ENCODE results near the gene TCAP. TPM values are rescaled to one million over a fixed set of nuclear protein-coding genes. Genes with fewer than 3 reads are reported as not detected.

TCAP gene
- polyA plus RNA-seq, 1 donor (not counting 4 experiments of a cell fraction or from before 2014, with no cell fraction given): 0.20 TPM

- Histone ChIP-seq H4K20me1 (ENCODE audit: control insufficient read depth, extremely low read depth, insufficient read depth, low read length) (no peaks in the 10 kb centered on the region), H3K4me3 (ENCODE audit: control insufficient read depth in 2 of 3, extremely low read depth in 1 of 3, insufficient read depth in 2 of 3, low read depth in 1 of 3, low read length in 3 of 3) (peak overlapping the region in 2 of 3 experiments; percentile 44 to 77), H3K4me1 (ENCODE audit: control insufficient read depth, extremely low read depth, insufficient read depth, low read length) (peaks cover 2% of the 10 kb centered on the region), H3K27ac (ENCODE audit: control insufficient read depth, insufficient read depth, low read length) (no peak overlapping the region), H3K9me1 (ENCODE audit: control insufficient read depth, extremely low read depth, insufficient read depth, low read length) (no peaks in the 10 kb centered on the region), H3K27me3 (ENCODE audit: control insufficient read depth, extremely low read depth, insufficient read depth, low read length) (peaks cover 32% of the 10 kb centered on the region), H3K79me2 (ENCODE audit: control insufficient read depth, insufficient read depth, low read length) (no peaks in the 10 kb centered on the region), H3K4me2 (ENCODE audit: control insufficient read depth, extremely low read depth, insufficient read depth, low read depth, low read length) (peak overlapping the region; percentile 66), H3K9me3 (ENCODE audit: control insufficient read depth, low read depth, low read length) (no peaks in the 10 kb centered on the region), H3K9ac (ENCODE audit: control insufficient read depth, extremely low read depth, insufficient read depth, low read length) (no peak overlapping the region), H3K36me3 (ENCODE audit: control insufficient read depth in 2 of 2, extremely low read depth in 1 of 2, insufficient read depth in 2 of 2, low read length in 2 of 2) (no peaks in the 10 kb centered on the region), H2AFZ (ENCODE audit: control insufficient read depth, low read length) (no peak overlapping the region)
- dilution Hi-C loops (cut with MboI; ENCODE audit: extremely low pct_ligation_motif_present, low sequenced_read_pairs): no loop called here
- FAIRE-seq: no peak
- TF ChIP-seq EZH2 (IDR thresholded peaks at IDR 0.05; ENCODE audit: low read length) (no peak), CTCF (optimal IDR thresholded peaks at IDR 0.05 in 1 of 3, IDR thresholded peaks at IDR 0.05 in 1 of 3, conservative IDR thresholded peaks at IDR 0.05 in 1 of 3; ENCODE audit: extremely low read depth in 1 of 3, insufficient read depth in 2 of 3, low read length in 3 of 3) (no peak)
- no peak for DNase-seq (ENCODE audit: low read depth, low spot score)
Observed at GRCh38 chr17:39617100-39617445, 48.1 kb upstream of the TCAP start.

- Histone ChIP-seq H3K79me2 (ENCODE audit: control insufficient read depth, insufficient read depth, low read length) (no peaks in the 10 kb centered on the region), H3K9me3 (ENCODE audit: control insufficient read depth, low read depth, low read length) (no peaks in the 10 kb centered on the region), H3K36me3 (ENCODE audit: control insufficient read depth in 2 of 2, extremely low read depth in 1 of 2, insufficient read depth in 2 of 2, low read length in 2 of 2) (no peaks in the 10 kb centered on the region), H3K4me3 (ENCODE audit: control insufficient read depth in 2 of 3, extremely low read depth in 1 of 3, insufficient read depth in 2 of 3, low read depth in 1 of 3, low read length in 3 of 3) (peak overlapping the region; percentile 41 to 77 (median 44)), H3K27ac (ENCODE audit: control insufficient read depth, insufficient read depth, low read length) (no peak overlapping the region), H3K4me1 (ENCODE audit: control insufficient read depth, extremely low read depth, insufficient read depth, low read length) (peaks cover 6% of the 10 kb centered on the region), H3K4me2 (ENCODE audit: control insufficient read depth, extremely low read depth, insufficient read depth, low read depth, low read length) (peak overlapping the region; percentile 92), H3K9me1 (ENCODE audit: control insufficient read depth, extremely low read depth, insufficient read depth, low read length) (no peaks in the 10 kb centered on the region), H3K9ac (ENCODE audit: control insufficient read depth, extremely low read depth, insufficient read depth, low read length) (peak overlapping the region; percentile 54), H4K20me1 (ENCODE audit: control insufficient read depth, extremely low read depth, insufficient read depth, low read length) (no peaks in the 10 kb centered on the region), H3K27me3 (ENCODE audit: control insufficient read depth, extremely low read depth, insufficient read depth, low read length) (peaks cover 30% of the 10 kb centered on the region), H2AFZ (ENCODE audit: control insufficient read depth, low read length) (no peak overlapping the region)
- FAIRE-seq (no peak), DNase-seq (ENCODE audit: low read depth, low spot score) (no peak)
- dilution Hi-C loops (cut with MboI; ENCODE audit: extremely low pct_ligation_motif_present, low sequenced_read_pairs): no loop called here
- TF ChIP-seq CTCF (optimal IDR thresholded peaks at IDR 0.05 in 1 of 3, IDR thresholded peaks at IDR 0.05 in 1 of 3, conservative IDR thresholded peaks at IDR 0.05 in 1 of 3; ENCODE audit: extremely low read depth in 1 of 3, insufficient read depth in 2 of 3, low read length in 3 of 3) (no peak), EZH2 (IDR thresholded peaks at IDR 0.05; ENCODE audit: low read length) (no peak)
Observed at GRCh38 chr17:39617446-39618245, 47.5 kb upstream of the TCAP start.

Data from keratinocyte (primary cell).